ENCODE results near the gene ZC3H7A. TPM values are rescaled to one million over a fixed set of nuclear protein-coding genes. Genes with fewer than 3 reads are reported as not detected.

ZC3H7A gene
- total and polyA plus RNA-seq, 9 of the 15 experiments (the other 6 are each of a cell fraction or from before 2014, with no cell fraction given) = 19.8 to 49.1 (median 28.2) TPM

- TF ChIP-seq NCOR1 (IDR thresholded peaks at IDR 0.05) = peak; percentile 50; the same call in 1 of the 2 replicates
- no peak for TF ChIP-seq NR0B1 (IDR thresholded peaks at IDR 0.05; ENCODE audit: partially characterized antibody)
- no peak for TF ChIP-seq GATAD2B (IDR thresholded peaks at IDR 0.05; ENCODE audit: borderline replicate concordance)
- TF ChIP-seq NFIC (IDR thresholded peaks at IDR 0.05) = 0 out of 2 replicates have a peak, but pooled peaks have one; percentile 6
- peak; percentile 38 for TF ChIP-seq ARID1B (IDR thresholded peaks at IDR 0.05)
- 0 out of 2 replicates have a peak, but pooled peaks have one; percentile 30 for TF ChIP-seq TFAP4 (CRISPR knock-in tag; IDR thresholded peaks at IDR 0.05; ENCODE audit: borderline replicate concordance)
- TF ChIP-seq NFYB (IDR thresholded peaks at IDR 0.05; ENCODE audit: extremely low read depth, insufficient read length) = no peak
- TF ChIP-seq MEF2D (tag; conservative IDR thresholded peaks at IDR 0.05; ENCODE audit: low read depth) = no peak
- no peak for TF ChIP-seq ARID3B (CRISPR knock-in tag; IDR thresholded peaks at IDR 0.05; ENCODE audit: borderline replicate concordance)
- no peak for TF ChIP-seq HIVEP1 (CRISPR knock-in tag; IDR thresholded peaks at IDR 0.05)
- no peak for TF ChIP-seq HMGN3 (IDR thresholded peaks at IDR 0.05; ENCODE audit: borderline replicate concordance, extremely low read depth, insufficient read length, low read depth, low read length)
- 0 out of 2 replicates have a peak, but pooled peaks have one; percentile 26 for TF ChIP-seq ZBTB26 (CRISPR knock-in tag; IDR thresholded peaks at IDR 0.05)
- no peak for TF ChIP-seq E2F4 (CRISPR knock-in tag; IDR thresholded peaks at IDR 0.05; ENCODE audit: low read depth)
- TF ChIP-seq MTA3 (IDR thresholded peaks at IDR 0.05; ENCODE audit: borderline replicate concordance) = 0 out of 2 replicates have a peak, but pooled peaks have one; percentile 13
- peak; percentile 44; the same call in 1 of the 2 replicates for TF ChIP-seq TAL1 (IDR thresholded peaks at IDR 0.05)
- TF ChIP-seq MEIS2 (IDR thresholded peaks at IDR 0.05; ENCODE audit: partially characterized antibody) = peak; percentile 76
- no peak for TF ChIP-seq ZNF785 (CRISPR knock-in tag; IDR thresholded peaks at IDR 0.05)
- no peak for TF ChIP-seq HSF4 (CRISPR knock-in tag; IDR thresholded peaks at IDR 0.05; ENCODE audit: borderline replicate concordance)
- TF ChIP-seq CTBP1 (IDR thresholded peaks at IDR 0.05; ENCODE audit: borderline replicate concordance) = 0 out of 2 replicates have a peak, but pooled peaks have one; percentile 12
- TF ChIP-seq HNRNPK (IDR thresholded peaks at IDR 0.05; ENCODE audit: low read depth, low read length, poor library complexity, severe bottlenecking) = no peak
- peak; percentile 78; the same call in 1 of the 2 replicates for TF ChIP-seq POLR2AphosphoS2 (IDR thresholded peaks at IDR 0.05; ENCODE audit: low read length)
- TF ChIP-seq SMARCE1 (IDR thresholded peaks at IDR 0.05) = no peak
Observed at GRCh38 chr16:11835891-11836649, 39.0 kb upstream of the ZC3H7A start (continued).
